Activated T-cell treated with anti-CD3 and anti-CD28 coated beads, Interleukin-2, amount 50 U/mL, for 72 hours (primary cell): Measurements from ENCODE around the gene CST4. TPM values are rescaled to one million over a fixed set of nuclear protein-coding genes. Genes with fewer than 3 reads are reported as not detected.
"Not testable (repeated sequence)": the region's sequence is repeated elsewhere in the genome, so short reads cannot be mapped to it uniquely, and the experiment has no call there.

Source experiments
- ATAC-seq, 2 donors: fragments of 150-1000 bp; cut with Tn5 transposase; replicated peaks in 1 of 2; 2 replicates each; pipeline ENCODE4 v1.10.0; 2021; ENCODE audit warnings: moderate library complexity in 2 of 2, mild to moderate bottlenecking in 1 of 2
- DNase-seq, 2 donors: peaks; one replicate each; pipeline ENCODE4 v3.0.0; 2021 to 2022; ENCODE audit warnings: mixed read lengths in 1 of 2
- H3K27ac Mint-ChIP-seq: one replicate; pipeline ENCODE4 v1.8.0; 2022; ENCODE audit warnings: mild to moderate bottlenecking, moderate library complexity, mixed read lengths
- H3K27me3 Mint-ChIP-seq: one replicate; pipeline ENCODE4 v1.8.0; 2022; ENCODE audit warnings: low read depth, mixed read lengths
- H3K36me3 Mint-ChIP-seq, 2 donors: one replicate each; pipeline ENCODE4 v1.8.0; 2022; ENCODE audit warnings: mixed read lengths in 2 of 2, mild to moderate bottlenecking in 1 of 2; ENCODE audit not compliant: insufficient read depth in 2 of 2
- H3K4me1 Mint-ChIP-seq: one replicate; pipeline ENCODE4 v1.8.0; 2022; ENCODE audit warnings: low read depth, mixed read lengths
- H3K4me3 Mint-ChIP-seq, 2 donors: one replicate each; pipeline ENCODE4 v1.8.0; 2022; ENCODE audit warnings: mild to moderate bottlenecking in 2 of 2, mixed read lengths in 2 of 2, moderate library complexity in 2 of 2
- H3K9me3 Mint-ChIP-seq, 2 donors: one replicate each; pipeline ENCODE4 v1.8.0; 2022; ENCODE audit warnings: mixed read lengths in 2 of 2
- total RNA-seq, 2 donors: library from RNA; stranded (reverse); gene quantifications; one replicate each; pipeline ENCODE4 v1.2.3, GENCODE V29; 2022

CST4 gene
- total RNA-seq, 2 donors from 2014 or later = not detected

GRCh38 chr20:23664046-23664445 lies 24.8 kb downstream of the CST4 start:
- DNase-seq, H3K27ac Mint-ChIP-seq, H3K9me3 Mint-ChIP-seq, H3K4me1 Mint-ChIP-seq, H3K36me3 Mint-ChIP-seq, ATAC-seq, H3K27me3 Mint-ChIP-seq, H3K4me3 Mint-ChIP-seq: not testable (repeated sequence)

- Mint-ChIP-seq H3K27ac (no peak overlapping the region), H3K27me3 (no peaks in the 10 kb centered on the region), H3K9me3 (no peaks in the 10 kb centered on the region), H3K4me1 (no peaks in the 10 kb centered on the region), H3K36me3 (no peaks in the 10 kb centered on the region), H3K4me3 (no peak overlapping the region)
- ATAC-seq = no peak
- DNase-seq = no peak
Observed at GRCh38 chr20:23663180-23663579, 25.7 kb downstream of the CST4 start.

- H3K36me3 Mint-ChIP-seq = no peaks in the 10 kb centered on the region
- no peak overlapping the region for H3K4me3 Mint-ChIP-seq
- ATAC-seq = no peak
- H3K27ac Mint-ChIP-seq = no peak overlapping the region
- no peaks in the 10 kb centered on the region for H3K9me3 Mint-ChIP-seq
- H3K4me1 Mint-ChIP-seq = no peaks in the 10 kb centered on the region
- no peak for DNase-seq
- no peaks in the 10 kb centered on the region for H3K27me3 Mint-ChIP-seq
Observed at GRCh38 chr20:23662276-23662870, 26.5 kb downstream of the CST4 start.

- no peaks in the 10 kb centered on the region for H3K9me3 Mint-ChIP-seq
- DNase-seq (no peak), ATAC-seq (no peak)
- no peaks in the 10 kb centered on the region for H3K4me1 Mint-ChIP-seq
- H3K27me3 Mint-ChIP-seq = no peaks in the 10 kb centered on the region
- H3K27ac Mint-ChIP-seq = no peak overlapping the region
- H3K4me3 Mint-ChIP-seq = no peak overlapping the region
- no peaks in the 10 kb centered on the region for H3K36me3 Mint-ChIP-seq
Observed at GRCh38 chr20:23661002-23661429, 27.8 kb downstream of the CST4 start.

GRCh38 chr20:23659989-23660837 lies 28.6 kb downstream of the CST4 start:
- no peak overlapping the region for H3K27ac Mint-ChIP-seq
- DNase-seq (no peak), ATAC-seq (no peak)
- no peaks in the 10 kb centered on the region for H3K36me3 Mint-ChIP-seq
- H3K4me3 Mint-ChIP-seq = no peak overlapping the region
- no peaks in the 10 kb centered on the region for H3K27me3 Mint-ChIP-seq
- no peaks in the 10 kb centered on the region for H3K4me1 Mint-ChIP-seq
- H3K9me3 Mint-ChIP-seq = no peaks in the 10 kb centered on the region

GRCh38 chr20:23659610-23659988 lies 29.2 kb downstream of the CST4 start:
- not testable (repeated sequence) for H3K36me3 Mint-ChIP-seq, H3K4me1 Mint-ChIP-seq, H3K27ac Mint-ChIP-seq, DNase-seq, H3K4me3 Mint-ChIP-seq, H3K27me3 Mint-ChIP-seq, ATAC-seq, H3K9me3 Mint-ChIP-seq

GRCh38 chr20:23658989-23659609 lies 29.7 kb downstream of the CST4 start:
- DNase-seq = no peak
- Mint-ChIP-seq H3K36me3 (no peaks in the 10 kb centered on the region), H3K27me3 (no peaks in the 10 kb centered on the region), H3K9me3 (no peaks in the 10 kb centered on the region), H3K4me3 (no peak overlapping the region), H3K27ac (no peak overlapping the region), H3K4me1 (no peaks in the 10 kb centered on the region)
- no peak for ATAC-seq

- peaks cover 4% of the 10 kb centered on the region for H3K27me3 Mint-ChIP-seq
- H3K9me3 Mint-ChIP-seq = no peaks in the 10 kb centered on the region
- no peak for DNase-seq
- H3K4me3 Mint-ChIP-seq = no peak overlapping the region
- no peak for ATAC-seq
- no peaks in the 10 kb centered on the region for H3K36me3 Mint-ChIP-seq
- no peaks in the 10 kb centered on the region for H3K4me1 Mint-ChIP-seq
- H3K27ac Mint-ChIP-seq = no peak overlapping the region
Observed at GRCh38 chr20:23658336-23658735, 30.5 kb downstream of the CST4 start.

GRCh38 chr20:23657202-23657601 lies 31.6 kb downstream of the CST4 start:
- no peak for DNase-seq
- H3K27me3 Mint-ChIP-seq = peaks cover 5% of the 10 kb centered on the region
- H3K4me1 Mint-ChIP-seq = no peaks in the 10 kb centered on the region

GRCh38 chr20:23656372-23656771 lies 32.5 kb downstream of the CST4 start:
- DNase-seq (no peak), ATAC-seq (no peak)
- no peaks in the 10 kb centered on the region for H3K4me1 Mint-ChIP-seq
- no peaks in the 10 kb centered on the region for H3K9me3 Mint-ChIP-seq
- H3K27me3 Mint-ChIP-seq = peaks cover 5% of the 10 kb centered on the region
- no peaks in the 10 kb centered on the region for H3K36me3 Mint-ChIP-seq
- no peak overlapping the region for H3K4me3 Mint-ChIP-seq
- H3K27ac Mint-ChIP-seq = no peak overlapping the region

More at GRCh38 chr20:23657202-23657601, 31.6 kb downstream of the CST4 start:
- no peak for ATAC-seq
- Mint-ChIP-seq H3K27ac (no peak overlapping the region), H3K9me3 (no peaks in the 10 kb centered on the region), H3K4me3 (no peak overlapping the region), H3K36me3 (no peaks in the 10 kb centered on the region)

- H3K4me3 Mint-ChIP-seq = no peak overlapping the region
Observed at GRCh38 chr20:23655491-23656211, 33.2 kb downstream of the CST4 start.

GRCh38 chr20:23654717-23655116 lies 34.1 kb downstream of the CST4 start:
- Mint-ChIP-seq H3K4me3 (no peak overlapping the region), H3K36me3 (no peaks in the 10 kb centered on the region), H3K4me1 (no peaks in the 10 kb centered on the region), H3K9me3 (no peaks in the 10 kb centered on the region), H3K27me3 (peaks cover 5% of the 10 kb centered on the region), H3K27ac (no peak overlapping the region)
- DNase-seq = no peak
- no peak for ATAC-seq

More at GRCh38 chr20:23655491-23656211, 33.2 kb downstream of the CST4 start:
- H3K9me3 Mint-ChIP-seq = no peaks in the 10 kb centered on the region
- DNase-seq (no peak), ATAC-seq (no peak)
- H3K27me3 Mint-ChIP-seq = peaks cover 5% of the 10 kb centered on the region
- no peaks in the 10 kb centered on the region for H3K36me3 Mint-ChIP-seq
- H3K27ac Mint-ChIP-seq = no peak overlapping the region
- no peaks in the 10 kb centered on the region for H3K4me1 Mint-ChIP-seq

- H3K27me3 Mint-ChIP-seq = peaks cover 5% of the 10 kb centered on the region
- H3K9me3 Mint-ChIP-seq = no peaks in the 10 kb centered on the region
- H3K36me3 Mint-ChIP-seq = no peaks in the 10 kb centered on the region
- H3K4me1 Mint-ChIP-seq = no peaks in the 10 kb centered on the region
- H3K27ac Mint-ChIP-seq = no peak overlapping the region
- no peak for ATAC-seq
- H3K4me3 Mint-ChIP-seq = no peak overlapping the region
- DNase-seq = no peak
Observed at GRCh38 chr20:23654000-23654399, 34.8 kb downstream of the CST4 start.
